GM18507 (cell line): ENCODE results near the gene BMP2K.
A peak's percentile ranks its signal among the peaks of the same experiment; 100 is the strongest.
"Not testable (repeated sequence)": the region's sequence is repeated elsewhere in the genome, so short reads cannot be mapped to it uniquely, and the experiment has no call there.

Source experiments
- DNase-seq: peaks from one replicate; pipeline ENCODE4 v3.0.0; 2011; ENCODE audit warnings: low read depth; ENCODE audit not compliant: insufficient read length; ENCODE audit errors: extremely low spot score
- FAIRE-seq: peaks from 2 replicates; lab custom pipeline; 2011; peaks lifted over from hg19 to GRCh38; lab: Jason Lieb, UNC

Gene BMP2K

DNA sequence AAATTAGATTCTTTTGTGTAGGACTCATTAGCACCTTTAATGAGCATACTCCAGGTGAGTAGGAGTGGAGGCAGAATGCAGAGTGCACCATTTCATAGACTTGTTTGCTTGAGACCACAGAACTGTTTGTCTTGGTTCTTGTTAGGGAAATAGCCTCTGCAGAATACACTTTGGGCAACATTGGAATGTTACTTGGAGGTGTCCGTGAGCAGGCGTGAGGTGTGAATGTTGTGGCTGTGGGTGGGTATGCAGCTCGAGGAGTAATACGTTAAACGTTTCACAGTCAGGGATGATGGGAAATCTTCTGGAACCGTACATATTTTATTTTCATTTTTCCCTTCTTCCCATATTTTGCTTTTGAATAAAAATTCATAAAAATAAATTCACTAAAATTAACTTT is 131.5 kb downstream of the BMP2K start:
- FAIRE-seq = no peak
- DNase-seq = no peak

GRCh38 chr4:78908974-78909373 is 132.8 kb downstream of the BMP2K start:
- FAIRE-seq, DNase-seq: not testable (repeated sequence)

GRCh38 chr4:78910612-78911011 is 134.5 kb downstream of the BMP2K start:
- DNase-seq (no peak), FAIRE-seq (no peak)

GRCh38 chr4:78922207-78922606 is 146.1 kb downstream of the BMP2K start:
- FAIRE-seq = no peak
- DNase-seq = no peak

GRCh38 chr4:78923464-78924312 is 147.5 kb downstream of the BMP2K start:
- DNase-seq = no peak
- FAIRE-seq = peak; percentile 63

GRCh38 chr4:78926826-78927225 is 150.7 kb downstream of the BMP2K start:
- DNase-seq (no peak), FAIRE-seq (no peak)

GRCh38 chr4:78928835-78929234 is 152.7 kb downstream of the BMP2K start:
- no peak for FAIRE-seq
- no peak for DNase-seq

- DNase-seq = no peak
- FAIRE-seq = no peak
Observed at GRCh38 chr4:78930016-78930629, 154.0 kb downstream of the BMP2K start.

DNA sequence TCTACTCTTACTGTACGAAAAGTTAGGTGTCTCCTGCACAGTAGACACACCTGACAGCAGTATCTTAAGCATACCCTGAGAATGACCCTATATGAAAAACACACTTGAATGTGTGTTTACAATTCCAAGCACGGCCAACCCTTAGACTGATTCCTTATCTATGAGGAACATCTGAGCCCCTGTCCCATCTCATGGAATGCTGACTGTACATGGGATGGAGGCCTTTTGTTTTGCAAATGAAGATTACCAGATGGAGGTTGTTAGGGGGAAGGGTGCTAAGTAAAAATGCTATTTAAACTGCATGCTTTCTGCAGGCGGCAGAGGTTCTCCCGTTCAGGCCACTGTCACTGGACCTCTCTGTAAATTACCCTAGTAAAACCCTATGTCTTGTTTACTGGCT is 160.8 kb downstream of the BMP2K start:
- no peak for FAIRE-seq
- DNase-seq = no peak

DNA sequence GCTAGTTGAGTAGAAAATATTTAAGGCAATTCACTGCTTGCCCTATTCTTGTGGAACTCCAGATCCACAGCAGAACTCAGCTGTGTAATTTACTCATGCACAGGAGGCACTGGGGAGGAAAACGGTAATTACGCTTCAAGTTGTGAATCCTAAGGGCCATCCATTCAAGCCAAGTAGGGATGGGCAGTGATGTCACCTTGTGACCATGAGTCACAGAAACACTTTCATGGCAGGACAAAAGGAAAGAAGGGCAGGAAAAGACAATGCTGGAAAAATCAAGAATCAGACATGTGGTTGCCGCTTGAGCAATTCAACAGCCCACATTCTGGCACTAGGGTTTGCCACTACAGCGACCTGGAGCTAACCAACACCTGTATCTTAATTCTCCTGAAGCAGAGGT is 161.7 kb downstream of the BMP2K start:
- FAIRE-seq = no peak

GRCh38 chr4:78938474-78938867 is 162.3 kb downstream of the BMP2K start:
- no peak for DNase-seq
- no peak for FAIRE-seq

More for the DNA sequence above, 161.7 kb downstream of the BMP2K start:
- DNase-seq = no peak

DNA sequence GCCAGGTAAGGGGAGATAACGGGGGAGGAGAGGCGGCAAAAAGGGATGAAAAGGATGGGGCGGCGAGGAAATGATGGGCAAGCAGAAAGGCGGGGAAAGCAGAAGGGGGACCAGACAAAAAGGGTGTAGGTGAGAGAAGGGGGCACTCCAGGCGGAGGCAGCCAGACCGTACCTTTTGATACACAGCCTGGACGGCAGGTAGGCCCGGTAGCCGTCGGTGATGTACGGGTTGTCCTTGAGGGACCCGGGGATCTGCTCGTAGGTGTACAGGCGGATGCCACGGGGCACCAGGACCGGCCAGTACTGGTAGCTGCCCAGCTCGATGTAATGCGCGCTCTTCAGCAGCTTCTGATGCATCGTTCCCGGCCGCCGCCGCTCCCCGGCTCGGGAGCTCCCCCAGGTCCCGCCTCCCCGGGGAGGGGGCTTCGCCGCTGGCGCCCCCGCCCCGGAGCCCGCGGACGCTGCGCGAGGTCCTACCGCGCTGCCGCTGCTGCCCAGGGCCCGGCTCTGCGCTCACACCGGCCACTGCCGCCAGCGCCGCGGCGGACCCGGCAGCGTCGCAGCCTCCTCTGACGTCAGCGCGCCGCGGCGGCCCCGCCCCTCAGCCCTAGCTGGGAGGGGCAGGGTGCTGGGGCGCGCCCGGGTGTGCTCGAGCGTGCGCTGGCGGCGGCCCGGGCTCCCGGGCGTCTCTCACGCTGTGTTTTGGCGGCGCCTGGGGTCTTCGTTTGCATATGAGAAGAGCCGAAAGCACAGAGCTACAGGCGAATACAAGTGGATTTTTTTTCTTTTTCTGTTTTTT is 162.9 kb downstream of the BMP2K start, which contains the start of gene PAQR3:
Gene PAQR3 (minus strand): TSS at position 571 of the 799 bp plus-strand sequence. CDS start 214 bp downstream, at position 357.
- FAIRE-seq (peak; percentile 74), DNase-seq (peak; percentile 88)

- FAIRE-seq (no peak), DNase-seq (no peak)
Observed at GRCh38 chr4:78939667-78940008, 163.5 kb downstream of the BMP2K start.

GRCh38 chr4:78940752-78941151 is 164.6 kb downstream of the BMP2K start:
- FAIRE-seq (no peak), DNase-seq (no peak)

- FAIRE-seq (no peak), DNase-seq (no peak)
Observed at GRCh38 chr4:78944381-78944780, 168.2 kb downstream of the BMP2K start.

GRCh38 chr4:78945651-78946179 is 169.6 kb downstream of the BMP2K start:
- no peak for FAIRE-seq
- no peak for DNase-seq

GRCh38 chr4:78949735-78950134 is 173.6 kb downstream of the BMP2K start:
- DNase-seq = no peak
- FAIRE-seq = peak; percentile 38

DNA sequence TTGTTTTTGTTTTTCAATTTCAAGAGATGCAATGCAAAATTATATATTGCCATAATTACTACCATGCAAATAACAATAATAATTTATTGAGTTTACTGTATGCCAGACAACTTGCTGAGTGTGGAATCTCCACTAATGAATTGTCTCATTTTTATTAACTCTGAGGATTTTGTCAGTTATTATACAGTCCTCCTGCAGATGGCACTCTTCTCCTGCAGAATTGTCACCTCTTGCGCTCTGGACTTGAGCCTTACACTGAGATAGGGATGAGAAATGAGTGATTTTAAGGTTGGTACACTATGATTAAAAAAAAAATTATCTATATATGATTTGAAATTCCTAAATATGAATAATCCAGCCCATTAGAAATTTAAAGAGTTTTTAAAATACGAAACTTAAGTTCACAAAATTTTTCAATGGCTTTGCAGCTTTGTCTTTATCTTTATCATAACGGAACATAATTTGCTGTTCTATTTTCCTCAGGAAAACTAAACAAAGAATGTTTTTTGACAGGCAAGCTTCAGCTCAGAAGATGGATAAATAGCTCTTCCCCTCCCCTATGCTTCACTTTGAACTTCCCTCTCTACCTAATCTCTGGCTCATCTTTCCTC is 175.8 kb downstream of the BMP2K start:
- DNase-seq = no peak
- FAIRE-seq = peak; percentile 89

GRCh38 chr4:78953231-78953630 is 177.1 kb downstream of the BMP2K start:
- FAIRE-seq = no peak
- DNase-seq = no peak
